Esophagus squamous epithelium (tissue), 5 donors: ENCODE results near the gene FGF5. TPM values are rescaled to one million over a fixed set of nuclear protein-coding genes. Genes with fewer than 3 reads are reported as not detected.

Experiments
- DNase-seq: peaks from one replicate; lab custom pipeline; 2025; lab: John Stamatoyannopoulos, UW
- H3K27ac ChIP-seq, 4 donors: fragments of 200-600 bp; sonication (generic); one replicate each; pipeline ENCODE4 v1.5.1; 2016 to 2019; ENCODE audit warnings: mild to moderate bottlenecking in 1 of 4
- H3K27me3 ChIP-seq, 4 donors: fragments of 200-600 bp; sonication (generic); 1 replicate in 3 of 4; 2 replicates in 1 of 4; pipeline versions ENCODE4 v1.5.1 to v1.6.0; 2017 to 2021; ENCODE audit warnings: antibody characterized with exemption in 1 of 4
- H3K36me3 ChIP-seq, 3 donors: fragments of 200-600 bp; sonication (generic); one replicate each; pipeline ENCODE4 v1.5.1; 2016 to 2019
- H3K4me1 ChIP-seq, 3 donors: fragments of 200-600 bp; sonication (generic); one replicate each; pipeline ENCODE4 v1.5.1; 2017 to 2019
- H3K4me3 ChIP-seq, 4 donors: fragments of 200-600 bp; sonication (generic); 1 replicate in 3 of 4; 2 replicates in 1 of 4; pipeline ENCODE4 v1.5.1; 2016 to 2019; ENCODE audit warnings: mild to moderate bottlenecking in 2 of 4, moderate library complexity in 1 of 4
- H3K9me3 ChIP-seq, 3 donors: fragments of 200-600 bp; sonication (generic); one replicate each; pipeline ENCODE4 v1.5.1; 2016 to 2019
- CTCF ChIP-seq, 6 experiments: fragments of 450-650 bp in 4 of 6; fragments of 200-600 bp in 2 of 6; sonication (generic) in 2 of 6; IDR thresholded peaks; one replicate each; pipeline ENCODE4 v1.5.1; 2016 to 2019; ENCODE audit warnings: antibody characterized with exemption in 6 of 6, mild to moderate bottlenecking in 4 of 6, moderate library complexity in 4 of 6
- POLR2A ChIP-seq, 4 donors: fragments of 450-650 bp; IDR thresholded peaks; one replicate each; pipeline ENCODE4 v1.6.1; 2017; ENCODE audit warnings: antibody characterized with exemption in 4 of 4, mild to moderate bottlenecking in 4 of 4, moderate library complexity in 3 of 4
- WGBS, 2 donors: methylation state at CpG; one replicate each; pipeline ENCODE4 v1.1.5; 2018; 5-methylcytosine and 5-hydroxymethylcytosine counted together
- intact Hi-C: fragments of 100-400 bp; cut with DNase I; formaldehyde crosslinking; loops from one replicate; pipeline ENCODE4 v1.15.0; 2022
- total RNA-seq, 4 donors: library from RNA; depleted of rRNA; stranded (reverse); fragments of >200 nt; gene quantifications; one replicate each; pipeline ENCODE4 v1.1.0, GENCODE V29; 2016
- donor health status: DM: yes; HTN: yes; CAD: no.

Gene FGF5
- total RNA-seq, 4 donors from 2014 or later = not detected

GRCh38 chr4:80321341-80321740 is 54.9 kb downstream of the FGF5 start:
- H3K4me1 ChIP-seq = no peaks in the 10 kb centered on the region
- TF ChIP-seq POLR2A (IDR thresholded peaks at IDR 0.05) (no peak), CTCF (IDR thresholded peaks at IDR 0.05) (no peak)
- H3K27ac ChIP-seq = no peak overlapping the region
- H3K9me3 ChIP-seq = no peaks in the 10 kb centered on the region
- H3K36me3 ChIP-seq = no peaks in the 10 kb centered on the region
- H3K4me3 ChIP-seq = no peak overlapping the region
- peaks cover 0 to 22% (median 0%) of the 10 kb centered on the region in 4 donors for H3K27me3 ChIP-seq
- DNase-seq = no peak
- WGBS, 2 donors = 86 to 98% methylated on average over 6 to 7 of the region's 8 CpGs
- intact Hi-C loops = no loop called here

- Histone ChIP-seq H3K4me3 (no peak overlapping the region), H3K27me3 (peaks cover 0 to 20% (median 0%) of the 10 kb centered on the region in 4 donors), H3K36me3 (no peaks in the 10 kb centered on the region), H3K4me1 (no peaks in the 10 kb centered on the region), H3K27ac (no peak overlapping the region), H3K9me3 (no peaks in the 10 kb centered on the region)
- no peak for DNase-seq
- 78 to 87% methylated on average over 4 of the region's 4 CpGs for WGBS, 2 donors
- TF ChIP-seq POLR2A (IDR thresholded peaks at IDR 0.05) (no peak), CTCF (IDR thresholded peaks at IDR 0.05) (no peak)
- intact Hi-C loops = no loop called here
Measured at GRCh38 chr4:80321776-80322175, 55.3 kb downstream of the FGF5 start.

- Histone ChIP-seq H3K9me3 (no peaks in the 10 kb centered on the region), H3K27ac (no peak overlapping the region), H3K36me3 (no peaks in the 10 kb centered on the region), H3K27me3 (peaks cover 0 to 21% (median 0%) of the 10 kb centered on the region in 4 donors), H3K4me1 (no peaks in the 10 kb centered on the region), H3K4me3 (no peak overlapping the region)
- TF ChIP-seq CTCF (IDR thresholded peaks at IDR 0.05) = peak in 1 of 6 experiments; percentile 11
- TF ChIP-seq POLR2A (IDR thresholded peaks at IDR 0.05) = no peak
- intact Hi-C loops = no loop called here
- no peak for DNase-seq
Measured at GRCh38 chr4:80322716-80323115, 56.3 kb downstream of the FGF5 start.

DNA sequence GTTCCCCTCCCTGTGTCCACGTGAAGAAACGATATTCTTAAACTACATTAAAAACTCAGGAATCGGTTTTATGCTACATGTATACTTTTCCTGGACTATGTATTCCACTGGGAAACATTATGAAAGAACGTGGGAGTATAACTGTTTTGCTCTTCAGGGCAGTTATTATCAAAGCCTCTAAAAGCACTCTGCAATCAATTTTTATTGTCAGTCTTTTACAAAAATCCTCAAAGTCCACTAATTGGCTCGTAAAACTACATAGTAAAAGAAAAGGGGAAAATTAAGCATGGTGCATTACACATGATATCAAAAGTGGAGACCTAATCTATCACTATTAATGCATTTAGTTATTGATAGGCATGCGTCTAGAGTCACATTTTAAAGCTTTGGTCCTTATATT is 57.7 kb downstream of the FGF5 start:
- TF ChIP-seq CTCF (IDR thresholded peaks at IDR 0.05) (no peak), POLR2A (IDR thresholded peaks at IDR 0.05) (no peak)
- peaks cover 0 to 26% (median 0%) of the 10 kb centered on the region in 4 donors for H3K27me3 ChIP-seq
- no peaks in the 10 kb centered on the region for H3K4me1 ChIP-seq
- intact Hi-C loops = no loop called here
- WGBS, 2 donors = 77 to 79% methylated on average over 6 of the region's 6 CpGs
- no peak overlapping the region for H3K27ac ChIP-seq
- no peaks in the 10 kb centered on the region for H3K9me3 ChIP-seq
- H3K36me3 ChIP-seq = no peaks in the 10 kb centered on the region
- H3K4me3 ChIP-seq = no peak overlapping the region
- DNase-seq = no peak

- intact Hi-C loops = no loop called here
- 69 to 80% methylated on average over 2 of the region's 2 CpGs for WGBS, 2 donors
- TF ChIP-seq CTCF (IDR thresholded peaks at IDR 0.05) = no peak
- TF ChIP-seq POLR2A (IDR thresholded peaks at IDR 0.05) = no peak
Measured at GRCh38 chr4:80331693-80332092, 65.2 kb downstream of the FGF5 start.

More at GRCh38 chr4:80331693-80332092, 65.2 kb downstream of the FGF5 start:
- Histone ChIP-seq H3K27me3 (peaks cover 0 to 80% (median 2%) of the 10 kb centered on the region in 4 donors), H3K9me3 (no peaks in the 10 kb centered on the region), H3K36me3 (no peaks in the 10 kb centered on the region), H3K27ac (no peak overlapping the region), H3K4me3 (no peak overlapping the region), H3K4me1 (peaks cover 5 to 18% (median 10%) of the 10 kb centered on the region in 3 donors)
- no peak for DNase-seq
